Thoracic aorta (tissue), 2 donors: ENCODE results near the gene TYROBP. TPM values are rescaled to one million over a fixed set of nuclear protein-coding genes. Genes with fewer than 3 reads are reported as not detected.
A peak's percentile ranks its signal among the peaks of the same experiment; 100 is the strongest.

Experiments used
- ATAC-seq: fragments of 150-250 bp; one replicate; pipeline ENCODE4 v1.8.0; 2017; ENCODE audit warnings: low read depth; ENCODE audit not compliant: insufficient number of reproducible peaks, low FRiP score
- DNase-seq: peaks from one replicate; pipeline ENCODE4 v3.0.0-alpha.2; 2020; ENCODE audit warnings: low spot score
- H3K27ac ChIP-seq, 2 donors: fragments of 200-600 bp; sonication (generic); 1 replicate in 1 of 2; 2 replicates in 1 of 2; pipeline ENCODE4 v1.5.1; 2016; ENCODE audit warnings: mild to moderate bottlenecking in 2 of 2, moderate library complexity in 2 of 2
- H3K27me3 ChIP-seq: fragments of 200-600 bp; sonication (generic); replicated peaks from 2 replicates; pipeline ENCODE4 v1.6.0; 2016; ENCODE audit warnings: mild to moderate bottlenecking; ENCODE audit not compliant: insufficient read depth
- H3K36me3 ChIP-seq: fragments of 200-600 bp; sonication (generic); one replicate; pipeline ENCODE4 v1.5.1; 2016
- H3K4me1 ChIP-seq, 2 donors: fragments of 200-600 bp; sonication (generic); 1 replicate in 1 of 2; 2 replicates in 1 of 2; pipeline versions ENCODE4 v1.5.1 to v1.6.0; 2016; ENCODE audit warnings: low read depth in 2 of 2, mild to moderate bottlenecking in 1 of 2; ENCODE audit not compliant: control insufficient read depth in 1 of 2
- H3K4me3 ChIP-seq: fragments of 200-600 bp; sonication (generic); 2 replicates; pipeline ENCODE4 v1.5.1; 2016; ENCODE audit warnings: mild to moderate bottlenecking
- H3K9me3 ChIP-seq: fragments of 200-600 bp; sonication (generic); 2 replicates; pipeline ENCODE4 v1.5.1; 2016
- total RNA-seq, 2 donors: library from RNA; depleted of rRNA; stranded (reverse); fragments of >200 nt; gene quantifications; one replicate each; pipeline versions ENCODE4 v1.1.0 to v1.2.3, GENCODE V29; 2016
- TF ChIP-seq, protein P1 (sequence below): fragments of 200-600 bp; sonication (generic); IDR thresholded peaks from one replicate; pipeline ENCODE4 v1.5.1; 2019; ENCODE audit warnings: antibody characterized with exemption

Gene TYROBP
- total RNA-seq, 2 donors from 2014 or later, result 155 to 247 TPM

DNA sequence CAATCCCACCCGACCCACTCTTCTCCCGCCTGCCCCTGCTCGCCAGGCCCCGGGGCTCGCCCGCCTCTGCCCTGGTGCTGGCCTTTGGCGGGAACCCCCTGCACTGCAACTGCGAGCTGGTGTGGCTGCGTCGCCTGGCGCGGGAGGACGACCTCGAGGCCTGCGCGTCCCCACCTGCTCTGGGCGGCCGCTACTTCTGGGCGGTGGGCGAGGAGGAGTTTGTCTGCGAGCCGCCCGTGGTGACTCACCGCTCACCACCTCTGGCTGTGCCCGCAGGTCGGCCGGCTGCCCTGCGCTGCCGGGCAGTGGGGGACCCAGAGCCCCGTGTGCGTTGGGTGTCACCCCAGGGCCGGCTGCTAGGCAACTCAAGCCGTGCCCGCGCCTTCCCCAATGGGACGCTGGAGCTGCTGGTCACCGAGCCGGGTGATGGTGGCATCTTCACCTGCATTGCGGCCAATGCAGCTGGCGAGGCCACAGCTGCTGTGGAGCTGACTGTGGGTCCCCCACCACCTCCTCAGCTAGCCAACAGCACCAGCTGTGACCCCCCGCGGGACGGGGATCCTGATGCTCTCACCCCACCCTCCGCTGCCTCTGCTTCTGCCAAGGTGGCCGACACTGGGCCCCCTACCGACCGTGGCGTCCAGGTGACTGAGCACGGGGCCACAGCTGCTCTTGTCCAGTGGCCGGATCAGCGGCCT is 32.1 kb upstream of the TYROBP start:
- peaks cover 3% of the 10 kb centered on the region for H3K36me3 ChIP-seq
- no peak for DNase-seq
- ATAC-seq, result no peak

DNA sequence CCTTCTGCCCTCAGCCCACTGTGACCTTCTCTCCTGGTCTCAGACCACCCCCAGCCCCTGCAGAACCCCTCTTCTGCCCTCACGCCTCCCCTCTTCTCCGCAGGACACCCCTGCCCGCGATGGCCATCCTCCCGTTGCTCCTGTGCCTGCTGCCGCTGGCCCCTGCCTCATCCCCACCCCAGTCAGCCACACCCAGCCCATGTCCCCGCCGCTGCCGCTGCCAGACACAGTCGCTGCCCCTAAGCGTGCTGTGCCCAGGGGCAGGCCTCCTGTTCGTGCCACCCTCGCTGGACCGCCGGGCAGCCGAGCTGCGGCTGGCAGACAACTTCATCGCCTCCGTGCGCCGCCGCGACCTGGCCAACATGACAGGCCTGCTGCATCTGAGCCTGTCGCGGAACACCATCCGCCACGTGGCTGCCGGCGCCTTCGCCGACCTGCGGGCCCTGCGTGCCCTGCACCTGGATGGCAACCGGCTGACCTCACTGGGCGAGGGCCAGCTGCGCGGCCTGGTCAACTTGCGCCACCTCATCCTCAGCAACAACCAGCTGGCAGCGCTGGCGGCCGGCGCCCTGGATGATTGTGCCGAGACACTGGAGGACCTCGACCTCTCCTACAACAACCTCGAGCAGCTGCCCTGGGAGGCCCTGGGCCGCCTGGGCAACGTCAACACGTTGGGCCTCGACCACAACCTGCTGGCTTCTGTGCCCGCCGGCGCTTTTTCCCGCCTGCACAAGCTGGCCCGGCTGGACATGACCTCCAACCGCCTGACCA is 31.4 kb upstream of the TYROBP start:
- H3K4me1 ChIP-seq, result peaks cover 11 to 31% of the 10 kb centered on the region in 2 donors
- TF ChIP-seq, protein P1, sequence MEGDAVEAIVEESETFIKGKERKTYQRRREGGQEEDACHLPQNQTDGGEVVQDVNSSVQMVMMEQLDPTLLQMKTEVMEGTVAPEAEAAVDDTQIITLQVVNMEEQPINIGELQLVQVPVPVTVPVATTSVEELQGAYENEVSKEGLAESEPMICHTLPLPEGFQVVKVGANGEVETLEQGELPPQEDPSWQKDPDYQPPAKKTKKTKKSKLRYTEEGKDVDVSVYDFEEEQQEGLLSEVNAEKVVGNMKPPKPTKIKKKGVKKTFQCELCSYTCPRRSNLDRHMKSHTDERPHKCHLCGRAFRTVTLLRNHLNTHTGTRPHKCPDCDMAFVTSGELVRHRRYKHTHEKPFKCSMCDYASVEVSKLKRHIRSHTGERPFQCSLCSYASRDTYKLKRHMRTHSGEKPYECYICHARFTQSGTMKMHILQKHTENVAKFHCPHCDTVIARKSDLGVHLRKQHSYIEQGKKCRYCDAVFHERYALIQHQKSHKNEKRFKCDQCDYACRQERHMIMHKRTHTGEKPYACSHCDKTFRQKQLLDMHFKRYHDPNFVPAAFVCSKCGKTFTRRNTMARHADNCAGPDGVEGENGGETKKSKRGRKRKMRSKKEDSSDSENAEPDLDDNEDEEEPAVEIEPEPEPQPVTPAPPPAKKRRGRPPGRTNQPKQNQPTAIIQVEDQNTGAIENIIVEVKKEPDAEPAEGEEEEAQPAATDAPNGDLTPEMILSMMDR, result no peak
- no peaks in the 10 kb centered on the region for H3K27me3 ChIP-seq
- H3K9me3 ChIP-seq, result no peaks in the 10 kb centered on the region
- DNase-seq (no peak), ATAC-seq (no peak)
- no peak overlapping the region for H3K4me3 ChIP-seq
- H3K36me3 ChIP-seq, result peaks cover 3% of the 10 kb centered on the region
- H3K27ac ChIP-seq, result no peak overlapping the region

More for the DNA sequence above, 32.1 kb upstream of the TYROBP start:
- TF ChIP-seq, protein P1, result no peak
- no peaks in the 10 kb centered on the region for H3K27me3 ChIP-seq
- peaks cover 11 to 30% of the 10 kb centered on the region in 2 donors for H3K4me1 ChIP-seq
- H3K4me3 ChIP-seq, result no peak overlapping the region
- H3K27ac ChIP-seq, result no peak overlapping the region
- no peaks in the 10 kb centered on the region for H3K9me3 ChIP-seq

DNA sequence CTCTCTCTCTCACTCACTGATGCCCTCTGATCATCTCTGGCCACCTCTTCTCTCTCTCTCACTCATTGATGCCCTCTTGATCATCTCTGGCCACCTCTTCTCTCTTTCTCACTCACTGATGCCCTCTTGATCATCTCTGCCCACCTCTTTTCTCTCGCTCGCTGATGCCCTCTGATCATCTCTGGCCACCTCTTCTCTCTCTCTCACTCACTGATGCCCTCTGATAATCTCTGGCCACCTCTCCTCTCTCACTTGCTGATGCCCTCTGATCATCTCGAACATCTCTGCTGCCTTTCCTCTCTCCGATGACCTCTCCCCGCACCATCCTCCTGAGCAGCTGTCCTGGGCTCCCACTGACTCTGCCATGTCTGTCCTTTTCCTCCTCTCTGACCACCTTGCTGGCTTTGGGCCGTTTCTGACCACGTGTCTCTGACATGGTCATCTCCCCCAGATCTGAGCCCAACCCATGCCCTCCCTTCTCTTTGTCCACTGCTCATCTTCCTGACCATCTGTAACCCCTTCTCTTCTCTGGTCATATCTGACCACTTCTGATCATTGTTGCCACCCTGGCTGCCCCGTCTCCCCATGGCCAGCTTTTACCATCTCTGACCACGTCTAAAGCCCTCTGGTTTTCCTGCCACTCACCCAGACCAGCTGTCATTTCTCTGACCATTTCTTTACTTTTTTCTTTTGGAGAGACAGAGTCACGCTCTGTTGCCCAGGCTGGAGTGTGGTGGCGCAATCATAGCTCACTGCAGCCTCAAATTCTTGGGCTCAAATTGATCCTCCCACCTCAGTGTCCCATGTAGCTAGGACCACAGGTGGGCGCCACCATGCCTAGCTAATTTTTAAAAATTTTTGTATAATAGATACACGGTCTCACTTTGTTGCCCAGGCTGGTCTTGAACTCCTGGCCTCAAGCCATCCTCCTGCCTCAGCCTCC is 30.5 kb upstream of the TYROBP start:
- peaks cover 11 to 31% of the 10 kb centered on the region in 2 donors for H3K4me1 ChIP-seq
- ATAC-seq (no peak), DNase-seq (no peak)
- no peaks in the 10 kb centered on the region for H3K9me3 ChIP-seq
- H3K27me3 ChIP-seq, result no peaks in the 10 kb centered on the region
- peak overlapping the region; percentile 95 for H3K4me3 ChIP-seq
- peaks cover 3% of the 10 kb centered on the region for H3K36me3 ChIP-seq
- TF ChIP-seq, protein P1, result no peak
- H3K27ac ChIP-seq, result no peak overlapping the region

DNA sequence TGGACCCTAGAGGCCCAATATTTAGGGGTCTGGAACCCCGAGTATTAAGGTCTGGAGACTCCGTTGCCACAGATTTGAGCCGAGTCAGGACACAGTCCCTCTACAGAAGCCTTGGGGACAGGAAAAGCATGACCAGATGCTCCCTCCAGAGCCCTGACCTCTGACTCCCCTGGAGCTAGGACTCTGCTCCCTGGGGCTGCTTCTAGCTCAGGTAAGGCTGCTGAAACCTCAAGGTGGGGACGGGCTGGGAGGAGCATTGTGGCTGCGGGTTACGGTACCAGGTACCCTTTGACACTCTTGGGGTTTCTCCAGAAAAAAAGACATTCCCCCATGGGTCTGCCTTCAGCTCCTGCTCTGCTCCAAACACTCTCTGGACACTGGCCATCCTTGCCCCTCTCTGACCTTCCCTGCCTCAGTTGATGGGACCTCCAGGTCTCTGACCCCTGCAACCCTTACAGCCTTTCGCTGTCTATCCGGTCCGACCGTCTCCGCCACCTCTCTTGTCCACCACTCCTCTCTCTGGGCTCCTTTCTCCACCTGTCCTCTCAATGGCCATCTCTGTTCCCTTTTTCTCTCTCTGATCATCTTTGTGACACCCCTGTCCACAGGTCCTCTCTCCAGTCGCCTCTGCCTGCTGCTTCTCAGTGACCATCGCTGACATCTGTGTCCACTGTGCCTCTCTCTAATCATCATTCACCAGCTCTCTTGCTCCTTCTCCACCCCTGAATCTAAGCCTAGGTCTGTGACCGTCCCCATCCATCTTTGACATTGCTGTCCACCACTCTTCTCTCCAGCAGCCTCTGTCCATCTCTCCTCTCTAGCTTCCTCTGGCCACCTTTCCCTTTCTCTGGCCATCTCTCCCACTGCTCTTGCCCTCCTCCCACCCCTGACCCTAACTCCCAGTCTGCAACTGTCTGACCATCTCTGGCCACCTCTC is 29.5 kb upstream of the TYROBP start:
- ATAC-seq, result no peak

More for the DNA sequence above, 29.5 kb upstream of the TYROBP start:
- Histone ChIP-seq H3K36me3 (peaks cover 3% of the 10 kb centered on the region), H3K27ac (peak overlapping the region; percentile 60 to 86), H3K27me3 (no peaks in the 10 kb centered on the region), H3K9me3 (no peaks in the 10 kb centered on the region), H3K4me1 (peaks cover 11 to 31% of the 10 kb centered on the region in 2 donors), H3K4me3 (peak overlapping the region; percentile 95)
- DNase-seq, result no peak
- TF ChIP-seq, protein P1, result no peak
